ENCODE data around the gene SLFN11.
"Not testable (repeated sequence)": the region's sequence is repeated elsewhere in the genome, so short reads cannot be mapped to it uniquely, and the experiment has no call there.

Gene SLFN11, protein sequence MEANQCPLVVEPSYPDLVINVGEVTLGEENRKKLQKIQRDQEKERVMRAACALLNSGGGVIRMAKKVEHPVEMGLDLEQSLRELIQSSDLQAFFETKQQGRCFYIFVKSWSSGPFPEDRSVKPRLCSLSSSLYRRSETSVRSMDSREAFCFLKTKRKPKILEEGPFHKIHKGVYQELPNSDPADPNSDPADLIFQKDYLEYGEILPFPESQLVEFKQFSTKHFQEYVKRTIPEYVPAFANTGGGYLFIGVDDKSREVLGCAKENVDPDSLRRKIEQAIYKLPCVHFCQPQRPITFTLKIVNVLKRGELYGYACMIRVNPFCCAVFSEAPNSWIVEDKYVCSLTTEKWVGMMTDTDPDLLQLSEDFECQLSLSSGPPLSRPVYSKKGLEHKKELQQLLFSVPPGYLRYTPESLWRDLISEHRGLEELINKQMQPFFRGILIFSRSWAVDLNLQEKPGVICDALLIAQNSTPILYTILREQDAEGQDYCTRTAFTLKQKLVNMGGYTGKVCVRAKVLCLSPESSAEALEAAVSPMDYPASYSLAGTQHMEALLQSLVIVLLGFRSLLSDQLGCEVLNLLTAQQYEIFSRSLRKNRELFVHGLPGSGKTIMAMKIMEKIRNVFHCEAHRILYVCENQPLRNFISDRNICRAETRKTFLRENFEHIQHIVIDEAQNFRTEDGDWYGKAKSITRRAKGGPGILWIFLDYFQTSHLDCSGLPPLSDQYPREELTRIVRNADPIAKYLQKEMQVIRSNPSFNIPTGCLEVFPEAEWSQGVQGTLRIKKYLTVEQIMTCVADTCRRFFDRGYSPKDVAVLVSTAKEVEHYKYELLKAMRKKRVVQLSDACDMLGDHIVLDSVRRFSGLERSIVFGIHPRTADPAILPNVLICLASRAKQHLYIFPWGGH

DNA sequence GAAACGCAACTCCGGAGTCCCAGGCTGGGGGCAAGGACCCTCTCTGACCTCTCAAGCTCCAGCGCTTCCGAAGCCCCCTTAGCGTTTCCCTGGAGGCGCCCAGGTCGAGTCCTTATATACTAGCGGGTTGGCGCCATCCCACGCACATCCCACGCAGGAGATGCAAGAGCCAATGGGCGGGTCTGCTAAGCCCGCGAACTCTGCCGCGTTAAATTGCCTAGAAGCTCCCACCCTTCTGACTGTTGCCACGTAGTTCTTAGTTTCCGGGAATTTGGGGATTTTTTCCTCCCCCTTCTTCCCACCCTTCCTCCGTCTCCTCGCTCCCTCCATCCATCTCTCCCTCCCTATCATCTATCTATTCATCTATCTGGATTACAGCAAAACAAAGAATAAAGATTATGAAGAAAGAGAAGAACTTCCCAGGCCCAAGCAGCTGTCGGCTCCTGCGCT is at the start of gene SLFN11:
Gene SLFN11 (minus strand): TSS at position 88 of the 450 bp plus-strand sequence. CDS start 9,814 bp downstream, outside the sequence.
- DNase-seq (ENCODE audit: low read depth, low spot score): peak; percentile 76

DNA sequence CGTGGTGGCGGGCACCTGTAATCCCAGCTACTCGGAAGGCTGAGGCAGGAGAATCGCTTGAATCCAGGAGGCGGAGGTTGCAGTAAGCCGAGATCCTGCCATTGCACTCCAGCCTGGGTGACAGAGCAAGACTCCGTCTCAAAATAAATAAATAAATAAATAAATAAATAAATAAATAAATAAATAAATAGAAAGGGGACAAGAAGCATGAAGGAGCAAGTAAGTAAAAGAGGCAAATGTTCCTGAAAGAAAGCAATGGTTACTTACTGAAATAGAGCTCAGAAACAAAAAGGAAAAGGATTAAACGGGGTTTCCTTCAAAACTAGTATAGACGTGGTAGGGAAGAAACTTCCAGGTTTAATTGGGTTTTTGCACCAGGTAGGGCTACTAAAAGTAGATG is 47.6 kb upstream of the SLFN11 start:
- not testable (repeated sequence) for DNase-seq (ENCODE audit: low read depth, low spot score)

DNA sequence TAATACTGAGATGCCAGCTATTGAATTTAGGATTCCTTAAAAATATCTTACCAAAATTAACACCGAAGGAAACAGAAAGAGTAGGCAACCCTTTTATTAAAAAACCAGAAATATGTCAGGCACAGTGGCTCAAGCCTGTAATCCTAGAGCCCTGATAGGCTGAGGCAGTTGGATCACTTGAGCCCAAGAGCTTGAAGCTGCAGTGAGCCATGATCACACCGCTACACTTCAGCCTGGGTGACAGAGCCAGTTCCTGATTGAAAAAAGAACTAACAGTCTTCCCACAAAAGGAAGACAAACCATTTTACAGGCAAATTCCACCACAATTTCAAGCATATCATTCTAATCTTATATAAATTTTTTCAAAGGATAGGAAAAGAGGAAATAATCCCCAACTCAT is 43.2 kb upstream of the SLFN11 start:
- DNase-seq (ENCODE audit: low read depth, low spot score): no peak

DNA sequence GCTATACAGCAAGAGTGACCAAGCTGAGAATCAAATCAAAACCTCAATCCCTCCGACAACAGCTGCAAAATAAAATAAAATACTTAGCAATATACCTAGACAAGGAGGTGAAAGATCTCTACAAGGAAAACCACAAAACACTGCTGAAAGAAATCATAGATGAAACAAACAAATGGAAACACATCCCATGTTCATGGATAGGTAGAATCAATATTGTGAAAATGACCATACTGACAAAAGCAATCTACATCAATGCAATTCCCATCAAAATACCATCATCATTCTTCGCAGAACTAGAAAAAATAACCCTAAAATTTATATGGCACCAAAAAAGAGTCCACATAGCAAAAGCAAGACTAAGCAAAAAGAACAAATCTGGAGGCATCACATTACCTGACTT is 41.3 kb upstream of the SLFN11 start:
- not testable (repeated sequence) for DNase-seq (ENCODE audit: low read depth, low spot score)

DNA sequence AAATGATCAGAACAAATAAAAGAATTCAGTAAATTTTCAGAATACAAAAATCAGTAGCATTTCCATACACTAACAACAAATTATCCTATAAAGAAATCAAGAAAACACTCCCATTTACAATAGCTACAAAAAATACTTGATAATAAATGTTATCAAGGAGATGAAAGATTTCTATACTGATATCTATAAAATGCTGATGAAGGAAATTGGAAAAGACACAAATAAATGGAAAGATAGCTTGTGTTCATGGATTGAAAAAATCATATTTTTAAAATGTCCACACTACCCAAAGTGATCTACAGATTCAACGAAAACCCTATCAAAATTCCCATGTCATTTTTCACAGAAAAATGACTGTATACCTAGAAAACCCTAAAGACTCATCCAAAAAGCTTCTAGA is 40.8 kb upstream of the SLFN11 start:
- DNase-seq (ENCODE audit: low read depth, low spot score): no peak

DNA sequence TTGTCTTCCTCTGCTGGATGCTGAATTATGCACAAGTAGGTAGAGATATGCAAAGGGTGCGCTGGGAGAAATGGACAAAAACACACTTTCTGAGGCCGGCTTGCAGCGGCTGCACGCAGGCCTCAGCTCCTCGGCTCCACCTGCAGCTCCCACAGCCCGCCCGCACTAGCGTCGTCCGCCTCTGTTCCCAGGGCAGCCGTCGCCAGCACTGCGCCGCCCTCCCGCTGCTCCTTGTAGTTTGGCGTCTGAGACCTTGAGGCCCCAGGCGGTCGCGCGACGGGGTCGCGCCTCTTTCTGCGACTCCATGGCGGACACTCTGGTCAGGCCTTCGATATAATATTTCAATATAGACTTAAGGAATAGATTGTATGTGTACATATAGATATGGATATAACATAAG is 34.1 kb upstream of the SLFN11 start:
- DNase-seq (ENCODE audit: low read depth, low spot score): no peak

DNA sequence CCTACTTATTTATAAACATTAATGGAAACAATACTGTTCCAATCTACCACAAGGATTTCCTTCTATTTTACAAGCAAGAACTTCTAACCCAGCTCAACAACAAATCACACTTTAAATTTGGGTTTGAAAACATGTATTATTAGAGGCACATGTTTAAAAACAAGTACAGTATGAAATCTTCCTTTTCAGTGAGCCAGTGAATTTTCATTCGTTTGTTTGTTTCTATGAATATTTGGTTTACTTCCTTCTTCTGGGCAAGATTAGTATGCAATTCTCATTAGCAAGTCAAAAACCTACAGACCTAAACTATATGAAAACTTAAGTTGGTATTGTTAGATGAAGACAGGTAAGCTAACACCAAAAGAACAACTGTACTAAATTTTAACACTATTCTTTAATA is 33.1 kb upstream of the SLFN11 start:
- no peak for DNase-seq (ENCODE audit: low read depth, low spot score)

DNA sequence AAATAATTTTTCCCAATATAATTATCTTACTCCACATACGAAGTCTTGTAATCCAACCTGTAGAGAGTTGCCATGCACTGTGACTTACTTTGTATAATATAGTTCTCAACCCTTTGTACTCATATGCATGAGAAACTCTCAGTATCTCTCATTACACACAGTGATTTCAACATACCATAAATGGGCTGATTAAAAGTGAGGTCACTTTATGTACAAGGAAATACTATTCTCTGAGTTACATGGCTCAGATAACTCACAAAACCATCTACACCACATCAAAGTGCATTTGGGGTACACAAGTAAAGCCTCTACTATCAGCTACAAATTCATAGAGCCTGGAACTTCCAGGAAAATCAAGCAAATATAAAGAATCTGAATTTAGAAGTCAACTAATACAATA is 30.9 kb upstream of the SLFN11 start:
- DNase-seq (ENCODE audit: low read depth, low spot score): no peak

DNA sequence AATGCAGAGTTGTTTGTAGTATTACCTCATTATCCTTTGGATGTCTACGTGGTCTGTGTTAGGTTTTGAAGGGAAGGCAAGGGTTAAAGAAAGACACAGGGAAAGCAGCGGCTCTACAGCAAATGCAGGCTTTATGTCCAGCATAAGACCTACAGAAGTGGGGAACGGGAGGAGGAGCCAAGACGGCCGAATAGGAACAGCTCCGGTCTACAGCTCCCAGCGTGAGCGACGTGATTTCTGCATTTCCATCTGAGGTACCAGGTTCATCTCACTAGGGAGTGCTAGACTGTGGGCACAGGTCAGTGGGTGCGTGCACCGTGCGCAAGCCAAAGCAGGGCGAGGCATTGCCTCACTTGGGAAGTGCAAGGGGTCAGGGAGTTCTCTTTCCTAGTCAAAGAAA is 20.4 kb upstream of the SLFN11 start:
- not testable (repeated sequence) for DNase-seq (ENCODE audit: low read depth, low spot score)

DNA sequence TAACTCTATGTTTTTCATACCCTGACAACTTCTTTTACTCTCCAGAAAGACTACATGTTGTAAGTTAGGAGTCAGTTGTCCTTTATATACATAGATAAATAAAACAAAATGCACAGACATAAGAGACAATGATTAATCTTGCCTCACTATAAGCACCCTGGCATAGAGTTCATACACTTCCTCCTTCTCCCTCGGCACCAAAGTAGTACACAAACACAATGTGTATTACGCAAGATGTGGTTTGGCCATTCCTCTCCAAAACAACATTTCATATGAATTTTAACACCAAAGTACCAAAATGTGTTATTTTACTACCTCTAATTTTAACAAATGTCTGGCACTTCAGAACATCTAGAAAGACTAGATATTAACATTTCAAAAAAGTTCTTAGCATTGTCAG is 17.2 kb upstream of the SLFN11 start:
- DNase-seq (ENCODE audit: low read depth, low spot score): no peak

DNA sequence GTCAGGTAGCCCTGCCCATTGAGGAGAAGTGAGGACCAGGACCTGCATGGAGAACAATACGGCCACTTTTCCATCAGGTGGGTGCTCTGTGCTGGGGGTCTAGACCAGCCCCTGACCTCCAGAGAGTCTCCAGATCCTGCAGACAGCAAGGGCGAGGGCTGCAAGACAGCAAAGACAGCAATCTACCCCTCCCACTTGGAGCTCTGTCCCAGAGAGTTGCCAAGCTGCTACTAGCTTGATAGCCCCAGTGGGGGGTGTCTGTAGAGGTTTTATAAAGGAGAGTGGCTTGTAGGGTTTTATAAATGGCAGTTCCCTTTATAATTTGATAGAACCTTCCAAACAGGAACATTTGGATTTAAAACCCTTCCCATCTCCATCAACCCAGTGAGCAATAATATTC is 16.7 kb upstream of the SLFN11 start:
- DNase-seq (ENCODE audit: low read depth, low spot score): no peak

DNA sequence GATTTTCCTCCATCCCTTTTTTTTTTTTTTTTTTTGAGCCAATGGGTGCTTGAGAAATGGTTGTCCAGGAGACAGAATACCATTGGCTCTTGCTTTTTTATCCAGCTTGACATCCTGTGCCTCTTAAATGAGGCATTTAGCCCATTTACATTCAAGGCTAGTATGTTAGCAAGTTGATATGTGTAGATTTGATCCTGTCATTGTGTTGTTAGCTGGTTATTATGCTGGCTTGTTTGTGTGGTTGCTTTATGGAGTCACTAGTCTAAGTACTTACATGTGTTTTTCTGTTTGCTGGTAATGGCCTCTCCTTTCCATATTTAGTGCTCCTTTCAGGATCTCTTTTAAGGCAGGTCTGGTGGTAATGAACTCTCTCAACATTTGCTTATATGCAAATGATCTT is 14.1 kb upstream of the SLFN11 start:
- no peak for DNase-seq (ENCODE audit: low read depth, low spot score)

DNA sequence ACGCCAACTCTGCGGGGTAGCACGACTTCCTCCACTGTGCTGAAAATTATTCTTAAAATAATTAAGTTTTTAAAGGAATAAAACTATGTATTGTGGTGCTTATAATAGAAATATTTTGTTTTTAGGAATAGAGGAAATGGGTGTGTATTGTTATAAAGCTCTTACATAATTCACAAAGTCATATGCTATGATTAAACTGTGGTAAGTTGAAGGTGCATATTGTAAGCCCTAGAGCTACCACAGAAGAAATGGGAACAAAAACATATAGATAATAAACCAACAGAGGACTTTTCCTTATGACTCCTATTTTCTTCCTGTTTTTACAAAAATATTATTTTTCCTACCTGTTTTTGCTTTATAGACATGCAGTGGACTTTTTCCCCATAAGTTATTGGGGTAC is 4.3 kb upstream of the SLFN11 start:
- DNase-seq (ENCODE audit: low read depth, low spot score): no peak

DNA sequence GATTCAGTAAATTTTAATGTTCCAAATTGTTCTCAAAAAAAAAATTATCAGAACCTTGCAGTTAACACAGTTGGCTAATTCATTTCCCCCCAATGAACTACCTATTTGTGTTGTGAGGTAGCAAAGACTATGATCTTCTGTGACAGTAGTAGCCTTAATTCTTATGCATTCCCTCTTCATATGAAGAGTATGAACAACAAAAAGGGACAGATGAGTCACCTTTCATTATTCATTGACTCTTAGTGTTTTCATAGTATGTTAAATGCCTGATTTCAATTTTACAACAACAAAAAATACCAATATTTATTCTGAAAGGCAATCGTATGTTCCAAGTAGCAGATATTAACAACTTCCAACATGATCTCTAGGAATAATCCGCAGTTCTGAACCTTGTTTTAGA is 3.6 kb upstream of the SLFN11 start:
- DNase-seq (ENCODE audit: low read depth, low spot score): no peak

DNA sequence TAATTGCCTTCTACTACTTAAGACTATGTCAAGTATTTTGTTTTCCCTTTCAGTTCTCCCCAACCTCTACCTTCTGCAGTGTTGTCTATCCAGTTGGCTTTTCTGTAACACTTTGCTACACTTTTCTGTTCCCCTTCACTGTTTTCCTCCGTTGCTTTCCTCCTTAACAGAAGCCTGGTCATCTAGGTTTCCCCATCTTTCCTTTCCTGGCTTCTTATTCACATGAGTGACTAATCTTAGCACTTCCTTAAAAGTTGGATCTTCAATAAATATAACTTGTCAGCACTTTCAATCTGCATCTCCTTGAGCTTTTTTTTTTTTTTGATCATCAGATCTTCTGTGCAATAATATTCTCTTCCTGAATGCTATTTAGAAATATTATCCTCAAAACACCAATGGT is 2.8 kb upstream of the SLFN11 start:
- DNase-seq (ENCODE audit: low read depth, low spot score): no peak

DNA sequence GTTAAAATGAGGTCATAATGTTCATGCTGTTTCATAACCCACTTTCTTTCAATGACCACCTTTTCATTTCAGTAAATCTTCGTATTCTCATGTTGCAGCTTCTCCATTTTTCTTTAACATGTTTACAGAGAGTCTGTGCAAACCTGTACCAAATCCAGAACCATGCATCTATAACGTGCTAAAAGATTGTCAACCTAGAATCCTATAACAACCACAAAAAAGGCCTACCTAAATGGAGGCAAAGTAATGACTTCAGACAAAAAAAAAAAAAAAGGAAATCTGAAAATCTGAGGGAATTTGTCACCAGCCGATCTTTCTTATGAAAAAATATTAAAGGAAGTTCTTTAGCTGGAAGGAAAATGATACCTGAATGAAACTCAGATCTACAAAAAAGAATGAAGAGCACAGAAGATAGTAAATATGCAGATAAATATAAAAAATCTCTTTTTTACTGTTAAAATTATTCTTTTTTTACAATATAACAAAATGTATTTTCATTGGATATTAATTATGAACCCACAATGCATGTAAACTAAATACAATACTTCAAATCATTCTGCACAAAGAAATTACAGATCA is 1.4 kb upstream of the SLFN11 start:
- no peak for DNase-seq (ENCODE audit: low read depth, low spot score)

DNA sequence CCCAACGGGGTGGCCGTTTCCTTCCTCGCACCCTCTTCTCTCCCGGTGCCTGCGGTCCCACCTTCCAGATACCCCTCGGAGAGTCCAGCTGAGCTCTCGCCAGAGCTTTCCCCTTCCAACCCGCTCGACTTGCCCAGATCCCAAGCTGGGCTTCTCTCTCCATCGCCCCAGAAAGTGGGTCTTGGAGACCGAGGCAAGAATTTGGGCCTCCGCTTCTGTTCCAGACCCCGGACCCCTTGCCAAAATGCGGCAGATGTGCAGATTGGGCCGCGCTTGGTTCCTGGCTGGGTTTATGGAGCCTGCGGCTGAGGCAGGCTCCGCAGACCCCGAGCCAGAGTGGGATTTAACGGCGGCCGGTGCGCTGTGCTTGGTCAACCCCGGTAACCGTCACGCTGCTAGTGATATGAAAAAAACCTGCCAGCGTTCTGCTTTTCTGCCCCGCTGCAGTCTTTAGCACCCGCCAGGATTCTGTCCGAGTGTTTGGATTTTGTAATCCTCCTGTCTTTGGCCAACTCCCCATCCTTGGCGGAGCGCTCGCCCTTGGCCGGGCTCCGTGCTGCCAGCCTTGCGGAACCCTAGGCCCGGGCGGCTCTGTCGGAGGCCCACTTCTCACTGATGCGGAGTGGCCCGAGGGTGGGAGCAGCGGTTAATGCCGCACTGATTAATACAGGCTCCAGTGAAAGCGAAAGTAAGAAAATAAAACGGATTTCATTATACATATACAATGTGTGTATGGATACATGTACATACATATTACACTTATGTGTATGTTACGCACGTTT is 754 bp upstream of the SLFN11 start:
- DNase-seq (ENCODE audit: low read depth, low spot score): no peak

DNA sequence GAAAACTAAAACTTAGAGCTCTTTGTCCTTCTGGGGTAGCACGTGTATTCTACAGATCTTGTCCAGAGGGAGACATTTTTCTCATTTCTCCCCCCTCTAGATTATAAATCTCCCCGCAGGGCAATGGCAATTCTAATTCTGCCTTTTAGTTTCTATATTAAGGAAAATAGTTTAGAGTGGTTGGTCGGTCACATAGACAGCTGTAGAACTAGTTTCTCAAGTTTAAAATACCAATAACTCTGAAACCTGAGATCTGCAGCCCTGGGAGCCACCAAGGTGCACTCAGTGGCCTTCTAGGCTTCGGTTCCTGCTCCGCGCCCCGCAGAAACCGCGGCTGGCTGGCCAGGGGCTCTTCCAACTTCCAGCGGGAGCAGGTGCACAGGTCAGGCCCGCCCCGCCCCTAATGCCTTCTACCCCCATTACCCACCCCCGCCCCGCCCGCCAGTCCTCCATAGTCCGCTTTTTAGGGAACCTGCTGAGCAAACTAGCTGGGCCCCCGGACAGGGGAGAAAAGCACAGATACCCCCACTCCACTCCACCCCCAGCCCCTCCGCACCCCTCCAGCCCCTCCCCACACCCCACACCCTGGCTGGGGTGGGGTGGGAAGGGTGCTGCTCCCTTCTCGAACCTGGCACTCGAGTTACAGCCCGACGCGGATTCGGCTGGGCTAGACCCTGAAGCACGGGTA is 431 bp downstream of the SLFN11 start:
- no peak for DNase-seq (ENCODE audit: low read depth, low spot score)

DNA sequence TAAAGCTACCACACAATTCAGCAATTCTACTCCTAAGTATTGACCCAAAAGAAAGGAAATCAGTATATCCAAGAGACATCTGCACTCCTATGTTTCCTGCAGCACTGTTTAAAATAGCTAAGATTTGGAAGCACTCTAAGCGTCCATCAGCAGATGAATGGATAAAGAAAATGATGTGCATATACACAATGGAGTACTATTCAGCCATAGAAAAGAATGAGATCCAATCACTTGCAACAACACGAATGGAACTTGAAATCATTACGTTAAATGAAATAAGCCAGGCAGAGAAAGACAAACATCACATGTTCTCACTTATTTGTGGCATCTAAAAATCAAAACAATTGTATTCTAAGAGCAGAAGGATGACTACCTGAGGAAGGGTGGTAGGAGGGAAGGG is 1.5 kb downstream of the SLFN11 start:
- no peak for DNase-seq (ENCODE audit: low read depth, low spot score)

DNA sequence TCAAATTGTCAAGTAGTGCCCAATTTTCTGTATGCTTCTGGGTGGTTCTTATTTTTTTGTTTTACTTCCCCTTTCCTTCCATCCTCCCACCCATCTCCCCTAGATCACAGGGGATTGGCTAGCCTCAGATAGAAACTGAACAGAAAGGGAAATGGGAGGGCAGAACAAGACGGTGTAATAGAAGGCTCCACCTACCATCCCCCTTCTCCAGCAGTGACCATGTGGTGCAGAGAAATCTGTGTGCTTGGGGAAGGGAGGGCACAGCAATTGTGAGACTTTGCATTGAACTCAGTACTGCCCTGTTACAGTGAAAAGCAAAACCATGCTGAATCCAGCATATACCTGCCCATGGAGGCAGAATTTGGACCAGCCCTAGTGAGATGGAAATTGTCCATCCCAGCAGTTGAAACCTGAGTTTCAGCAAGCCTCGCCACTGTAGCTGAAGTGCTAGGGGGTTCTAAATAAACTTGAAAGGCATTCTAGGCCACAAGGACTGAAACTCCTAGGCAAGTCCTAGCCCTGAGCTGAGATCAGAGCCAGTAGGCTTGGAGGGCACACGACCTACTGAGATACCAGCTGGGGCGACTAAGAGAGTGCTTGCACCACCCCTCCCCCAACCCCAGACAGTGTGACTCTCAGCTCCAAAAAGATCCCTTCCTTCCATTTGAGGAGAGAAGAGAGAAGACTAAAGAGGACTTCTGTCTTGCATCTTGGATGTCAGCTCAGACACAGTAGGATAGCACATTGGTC is 5.2 kb downstream of the SLFN11 start:
- DNase-seq (ENCODE audit: low read depth, low spot score): no peak
